Measurements from ENCODE around the gene DYSF.

GRCh38 chr2:71503837-71504236 is 50.5 kb downstream of the DYSF start:
- TF ChIP-seq CTCF (IDR thresholded peaks at IDR 0.05) = no peak
- TF ChIP-seq ZFX (IDR thresholded peaks at IDR 0.05; ENCODE audit: borderline replicate concordance) = no peak

All from 22Rv1 (cell line).